Loucy (cell line): Measurements from ENCODE around the gene MLLT10.

Experiments used
- CTCF ChIP-seq: fragments of 200-600 bp; sonication (generic); conservative IDR thresholded peaks from 2 replicates; pipeline ENCODE4 v1.5.1; 2014; ENCODE audit warnings: mild to moderate bottlenecking, antibody characterized with exemption, low read length
- EZH2phosphoT487 ChIP-seq: fragments of 200-600 bp; IDR thresholded peaks from 2 replicates; pipeline ENCODE4 v1.6.1; 2018; ENCODE audit warnings: antibody characterized with exemption, mild to moderate bottlenecking, moderate library complexity, borderline replicate concordance

DNA sequence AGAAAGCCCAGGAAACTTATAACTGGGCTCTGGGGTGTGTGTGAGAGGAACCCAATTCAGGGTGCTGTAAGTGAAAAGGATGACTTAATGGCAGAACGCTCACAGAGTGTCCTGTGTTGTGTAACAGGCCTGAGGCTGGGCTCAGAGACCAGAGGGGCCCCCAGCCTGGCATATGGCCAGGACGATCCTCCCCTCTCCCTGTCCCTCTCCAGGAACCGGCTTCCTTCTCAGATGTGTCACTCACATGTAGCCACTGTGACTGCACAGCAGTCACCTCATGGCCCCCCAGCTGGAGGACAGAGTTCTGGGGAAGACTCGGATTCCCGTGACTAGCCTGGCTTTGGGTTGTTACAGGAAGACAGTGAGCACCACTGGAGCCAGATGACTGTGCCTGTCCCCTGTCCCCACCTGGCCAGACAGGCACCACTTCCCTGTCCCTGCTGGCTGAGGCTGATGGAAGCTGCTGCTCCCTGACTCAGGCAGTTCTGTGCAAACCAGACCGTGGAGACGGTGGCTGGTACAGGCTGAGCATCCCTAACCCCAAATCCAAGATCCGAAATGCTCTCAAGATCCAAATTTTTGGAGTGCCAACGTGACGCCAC is 220.5 kb downstream of the MLLT10 start:
- no peak for TF ChIP-seq CTCF
- TF ChIP-seq EZH2phosphoT487 = no peak
